C4-2B (cell line): Measurements from ENCODE around the gene REV3L.

Experiments used
- ZFX ChIP-seq: fragments of 450-650 bp; IDR thresholded peaks from 2 replicates; pipeline ENCODE4 v1.6.1; 2017
- TF ChIP-seq, protein P1 (sequence below): fragments of 450-650 bp; conservative IDR thresholded peaks from 2 replicates; pipeline ENCODE4 v1.5.1; 2017; ENCODE audit warnings: mild to moderate bottlenecking

DNA sequence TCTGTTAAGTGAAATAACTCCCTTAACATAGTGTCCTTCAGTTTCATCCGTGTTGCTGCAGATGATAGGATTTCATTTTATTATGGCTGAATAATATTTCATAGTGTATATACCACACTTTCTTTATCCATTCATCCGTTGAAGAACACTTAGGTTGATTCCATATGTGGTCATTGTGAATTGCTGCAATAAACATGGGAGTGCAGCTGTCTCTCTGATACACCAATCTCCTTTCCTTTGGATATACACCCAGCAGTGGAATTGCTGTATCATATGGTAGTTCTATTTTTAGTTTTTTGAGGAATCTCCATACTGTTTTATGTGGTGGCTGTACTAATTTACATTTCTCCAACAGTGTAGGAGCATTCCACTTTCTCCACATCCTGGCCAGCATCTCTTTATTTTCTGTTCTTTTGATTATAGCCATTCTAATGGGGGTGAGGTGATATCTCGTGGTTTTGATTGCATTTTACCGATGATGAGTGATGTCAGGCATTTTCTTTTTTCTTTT lies 202.5 kb downstream of the REV3L start:
- TF ChIP-seq, protein P1, sequence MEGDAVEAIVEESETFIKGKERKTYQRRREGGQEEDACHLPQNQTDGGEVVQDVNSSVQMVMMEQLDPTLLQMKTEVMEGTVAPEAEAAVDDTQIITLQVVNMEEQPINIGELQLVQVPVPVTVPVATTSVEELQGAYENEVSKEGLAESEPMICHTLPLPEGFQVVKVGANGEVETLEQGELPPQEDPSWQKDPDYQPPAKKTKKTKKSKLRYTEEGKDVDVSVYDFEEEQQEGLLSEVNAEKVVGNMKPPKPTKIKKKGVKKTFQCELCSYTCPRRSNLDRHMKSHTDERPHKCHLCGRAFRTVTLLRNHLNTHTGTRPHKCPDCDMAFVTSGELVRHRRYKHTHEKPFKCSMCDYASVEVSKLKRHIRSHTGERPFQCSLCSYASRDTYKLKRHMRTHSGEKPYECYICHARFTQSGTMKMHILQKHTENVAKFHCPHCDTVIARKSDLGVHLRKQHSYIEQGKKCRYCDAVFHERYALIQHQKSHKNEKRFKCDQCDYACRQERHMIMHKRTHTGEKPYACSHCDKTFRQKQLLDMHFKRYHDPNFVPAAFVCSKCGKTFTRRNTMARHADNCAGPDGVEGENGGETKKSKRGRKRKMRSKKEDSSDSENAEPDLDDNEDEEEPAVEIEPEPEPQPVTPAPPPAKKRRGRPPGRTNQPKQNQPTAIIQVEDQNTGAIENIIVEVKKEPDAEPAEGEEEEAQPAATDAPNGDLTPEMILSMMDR, result no peak
- TF ChIP-seq ZFX, result no peak
